Liver (tissue), 9 donors: ENCODE results near the gene ADGRA3. TPM values are rescaled to one million over a fixed set of nuclear protein-coding genes. Genes with fewer than 3 reads are reported as not detected.

Experiments used
- DNase-seq: peaks from one replicate; pipeline ENCODE4 v3.0.0-alpha.2; 2017; ENCODE audit warnings: low spot score
- H3K27ac ChIP-seq, 2 donors: one replicate each; pipeline ENCODE4 v1.7.0; 2013; ENCODE audit warnings: inconsistent platforms in 2 of 2, low read length in 2 of 2, control low read depth in 1 of 2, low read depth in 1 of 2, mild to moderate bottlenecking in 1 of 2
- H3K27me3 ChIP-seq, 4 donors: one replicate each; pipeline versions ENCODE4 v1.6.1 to v1.7.0; 2013; ENCODE audit warnings: low read length in 3 of 4, inconsistent platforms in 1 of 4, mild to moderate bottlenecking in 1 of 4, moderate library complexity in 1 of 4; ENCODE audit not compliant: control insufficient read depth in 4 of 4, insufficient read depth in 4 of 4
- H3K36me3 ChIP-seq, 4 donors: one replicate each; pipeline versions ENCODE4 v1.6.1 to v1.7.0; 2013; ENCODE audit warnings: low read length in 3 of 4, mild to moderate bottlenecking in 3 of 4, low read depth in 1 of 4, moderate library complexity in 1 of 4; ENCODE audit not compliant: control insufficient read depth in 4 of 4, insufficient read depth in 3 of 4
- H3K4me1 ChIP-seq, 4 donors: one replicate each; pipeline versions ENCODE4 v1.6.1 to v1.7.0; 2013; ENCODE audit warnings: low read length in 3 of 4, mild to moderate bottlenecking in 3 of 4, moderate library complexity in 1 of 4; ENCODE audit not compliant: control insufficient read depth in 4 of 4, insufficient read depth in 4 of 4
- H3K4me3 ChIP-seq, 3 donors: one replicate each; pipeline versions ENCODE4 v1.6.1 to v1.7.0; 2013; ENCODE audit warnings: low read length in 3 of 3, control low read depth in 1 of 3, low read depth in 1 of 3, mild to moderate bottlenecking in 1 of 3
- H3K9ac ChIP-seq, 2 donors: one replicate each; pipeline ENCODE4 v1.7.0; 2013; ENCODE audit warnings: low read length in 2 of 2, mild to moderate bottlenecking in 2 of 2, moderate library complexity in 2 of 2, control low read depth in 1 of 2, low read depth in 1 of 2
- H3K9me3 ChIP-seq, 4 donors: one replicate each; pipeline versions ENCODE4 v1.6.1 to v1.7.0; 2013; ENCODE audit warnings: low read length in 3 of 4; ENCODE audit not compliant: control insufficient read depth in 4 of 4
- ATF3 ChIP-seq: IDR thresholded peaks from 2 replicates; pipeline ENCODE4 v1.6.1; 2016; ENCODE audit warnings: antibody characterized with exemption
- CTCF ChIP-seq: fragments of 150-350 bp; IDR thresholded peaks from 2 replicates; pipeline ENCODE4 v1.5.1; 2017; ENCODE audit warnings: improper control_type of control experiment, low read depth, low read length; ENCODE audit not compliant: missing input control
- FOXA2 ChIP-seq: IDR thresholded peaks from 2 replicates; pipeline ENCODE4 v1.6.1; 2016; ENCODE audit warnings: antibody characterized with exemption
- HNF4A ChIP-seq, 2 donors: conservative IDR thresholded peaks; 2 replicates each; pipeline ENCODE4 v1.6.1; 2016; ENCODE audit warnings: antibody characterized with exemption in 2 of 2, mild to moderate bottlenecking in 2 of 2
- HNF4G ChIP-seq: IDR thresholded peaks from 2 replicates; pipeline ENCODE4 v1.6.1; 2016; ENCODE audit warnings: antibody characterized with exemption
- JUND ChIP-seq, 2 donors: IDR thresholded peaks; 2 replicates each; pipeline ENCODE4 v1.6.1; 2016; ENCODE audit warnings: antibody characterized with exemption in 2 of 2
- MAX ChIP-seq: IDR thresholded peaks from 2 replicates; pipeline ENCODE4 v1.6.1; 2016; ENCODE audit warnings: antibody characterized with exemption
- NR2F2 ChIP-seq: IDR thresholded peaks from 2 replicates; pipeline ENCODE4 v1.6.1; 2016; ENCODE audit warnings: antibody characterized with exemption
- RAD21 ChIP-seq, 2 donors: IDR thresholded peaks; 2 replicates each; pipeline ENCODE4 v1.6.1; 2016; ENCODE audit warnings: antibody characterized with exemption in 2 of 2, mild to moderate bottlenecking in 2 of 2
- REST ChIP-seq: IDR thresholded peaks from 2 replicates; pipeline ENCODE4 v1.6.1; 2016; ENCODE audit warnings: antibody characterized with exemption, mild to moderate bottlenecking
- SP1 ChIP-seq: IDR thresholded peaks from 2 replicates; pipeline ENCODE4 v1.6.1; 2018; ENCODE audit warnings: antibody characterized with exemption, mild to moderate bottlenecking
- TAF1 ChIP-seq: conservative IDR thresholded peaks from 2 replicates; pipeline ENCODE4 v1.6.1; 2016; ENCODE audit warnings: antibody characterized with exemption, mild to moderate bottlenecking
- YY1 ChIP-seq: IDR thresholded peaks from 2 replicates; pipeline ENCODE4 v1.6.1; 2016; ENCODE audit warnings: antibody characterized with exemption, mild to moderate bottlenecking
- ZBTB33 ChIP-seq: IDR thresholded peaks from 2 replicates; pipeline ENCODE4 v1.6.1; 2016; ENCODE audit warnings: antibody characterized with exemption
- WGBS: extraction: QIAGEN DNeasy Blood & Tissue Kit; methylation state at CpG from one replicate; pipeline ENCODE4 v1.1.7; 2013; 5-methylcytosine and 5-hydroxymethylcytosine counted together
- polyA plus RNA-seq, 2 donors: library from polyadenylated mRNA; stranded (reverse) in 1 of 2; unstranded in 1 of 2; fragments of 200-250 nt in 1 of 2; fragments of >200 nt in 1 of 2; fragmentation: Nextera tagmentation in 1 of 2; extraction: Ambion mirVana in 1 of 2; gene quantifications; one replicate each; pipeline versions ENCODE4 v1.2.1 to v1.2.3, GENCODE V29; 2013 to 2015
- total RNA-seq, 2 donors: library from RNA; depleted of rRNA; stranded (reverse); fragments of >200 nt; gene quantifications; one replicate each; pipeline ENCODE4 v1.2.3, GENCODE V29; 2014
- donor health status: healthy.
- donor health status: healthy.
- donor health status: healthy.
- donor health status: healthy.
- donor health status: healthy.

ADGRA3 gene
- total and polyA plus RNA-seq, 4 donors, result 15.2 to 239 (median 32.6) TPM

- no peak overlapping the region for H3K4me3 ChIP-seq
- TF ChIP-seq ZBTB33, result no peak
- TF ChIP-seq RAD21 (IDR thresholded peaks at IDR 0.05), result no peak
- no peak for TF ChIP-seq YY1
- H3K4me1 ChIP-seq, result peaks cover 0 to 4% (median 0%) of the 10 kb centered on the region in 4 donors
- no peaks in the 10 kb centered on the region for H3K9me3 ChIP-seq
- H3K27me3 ChIP-seq, result no peaks in the 10 kb centered on the region
- 86% methylated on average over 4 of the region's 4 CpGs for WGBS
- H3K36me3 ChIP-seq, result peaks cover 2 to 35% (median 28%) of the 10 kb centered on the region in 4 donors
- H3K9ac ChIP-seq, result no peak overlapping the region
- no peak overlapping the region for H3K27ac ChIP-seq
- DNase-seq, result no peak
These were observed 98.5 kb downstream of the ADGRA3 start for GRCh38 chr4:22417408-22417807.

- Histone ChIP-seq H3K27me3 (no peaks in the 10 kb centered on the region), H3K27ac (no peak overlapping the region), H3K9me3 (no peaks in the 10 kb centered on the region), H3K4me3 (no peak overlapping the region), H3K9ac (no peak overlapping the region), H3K4me1 (peaks cover 0 to 4% (median 0%) of the 10 kb centered on the region in 4 donors), H3K36me3 (peaks cover 2 to 32% (median 23%) of the 10 kb centered on the region in 4 donors)
- no peak for DNase-seq
- no peak for TF ChIP-seq RAD21 (IDR thresholded peaks at IDR 0.05)
- 53% methylated on average over 3 of the region's 3 CpGs for WGBS
These were observed 99.5 kb downstream of the ADGRA3 start for GRCh38 chr4:22416403-22416802.

GRCh38 chr4:22414833-22415232 lies 101.0 kb downstream of the ADGRA3 start:
- TF ChIP-seq SP1 (no peak), ZBTB33 (no peak), TAF1 (no peak), ATF3 (no peak), FOXA2 (no peak), JUND (IDR thresholded peaks at IDR 0.05) (no peak), REST (no peak), HNF4A (conservative IDR thresholded peaks at IDR 0.05) (no peak), HNF4G (no peak), CTCF (no peak), MAX (no peak), NR2F2 (no peak)
- Histone ChIP-seq H3K9me3 (no peaks in the 10 kb centered on the region), H3K36me3 (peaks cover 0 to 24% (median 21%) of the 10 kb centered on the region in 4 donors), H3K27me3 (no peaks in the 10 kb centered on the region), H3K9ac (no peak overlapping the region), H3K4me3 (no peak overlapping the region), H3K27ac (no peak overlapping the region), H3K4me1 (peaks cover 0 to 4% (median 0%) of the 10 kb centered on the region in 4 donors)
- 59% methylated on average over 2 of the region's 2 CpGs for WGBS
- no peak for DNase-seq
